Activated naive CD4-positive, alpha-beta T cell treated with anti-CD3 and anti-CD28 coated beads, Interleukin-2, amount 10 ng/mL, durations not matched to agents 7 days and 5 days (primary cell): ENCODE results near the gene MAP2K7.
A peak's percentile ranks its signal among the peaks of the same experiment; 100 is the strongest.

Experiments used
- CTCF ChIA-PET: fragments of 350-600 bp; sonication (Branson Sonifier 250); formaldehyde crosslinking; loops from one replicate; lab custom pipeline; 2021; ENCODE audit warnings: antibody characterized with exemption; lab: Charles Lee
- DNase-seq: peaks from one replicate; pipeline ENCODE4 v3.0.0-alpha.2; 2020
- H3K27ac Mint-ChIP-seq: one replicate; pipeline ENCODE4 v1.8.0; 2021; ENCODE audit warnings: mild to moderate bottlenecking, moderate library complexity, mixed read lengths
- H3K27me3 Mint-ChIP-seq: one replicate; pipeline ENCODE4 v1.8.0; 2021; ENCODE audit warnings: mild to moderate bottlenecking, mixed read lengths
- H3K36me3 Mint-ChIP-seq: one replicate; pipeline ENCODE4 v1.8.0; 2021; ENCODE audit warnings: mixed read lengths
- H3K4me1 Mint-ChIP-seq: one replicate; pipeline ENCODE4 v1.8.0; 2021; ENCODE audit warnings: mixed read lengths
- H3K4me3 Mint-ChIP-seq: one replicate; pipeline ENCODE4 v1.8.0; 2021; ENCODE audit warnings: mild to moderate bottlenecking, moderate library complexity, mixed read lengths
- H3K9me3 Mint-ChIP-seq: one replicate; pipeline ENCODE4 v1.8.0; 2021; ENCODE audit warnings: mixed read lengths

Gene MAP2K7

GRCh38 chr19:7901337-7901736 lies 2.3 kb upstream of the MAP2K7 start:
- peaks cover 18% of the 10 kb centered on the region for H3K27me3 Mint-ChIP-seq
- H3K9me3 Mint-ChIP-seq = no peaks in the 10 kb centered on the region
- no peak overlapping the region for H3K27ac Mint-ChIP-seq
- no peak for DNase-seq
- no peak overlapping the region for H3K4me3 Mint-ChIP-seq
- peaks cover 9% of the 10 kb centered on the region for H3K36me3 Mint-ChIP-seq
- peaks cover 33% of the 10 kb centered on the region for H3K4me1 Mint-ChIP-seq
- CTCF ChIA-PET = interaction anchor here (1.7 to 2.2 kb wide), 2 partner anchors 32 to 43 kb away, joined by 7 to 10 read pairs; partner anchors contain the start of gene TIMM44

DNA sequence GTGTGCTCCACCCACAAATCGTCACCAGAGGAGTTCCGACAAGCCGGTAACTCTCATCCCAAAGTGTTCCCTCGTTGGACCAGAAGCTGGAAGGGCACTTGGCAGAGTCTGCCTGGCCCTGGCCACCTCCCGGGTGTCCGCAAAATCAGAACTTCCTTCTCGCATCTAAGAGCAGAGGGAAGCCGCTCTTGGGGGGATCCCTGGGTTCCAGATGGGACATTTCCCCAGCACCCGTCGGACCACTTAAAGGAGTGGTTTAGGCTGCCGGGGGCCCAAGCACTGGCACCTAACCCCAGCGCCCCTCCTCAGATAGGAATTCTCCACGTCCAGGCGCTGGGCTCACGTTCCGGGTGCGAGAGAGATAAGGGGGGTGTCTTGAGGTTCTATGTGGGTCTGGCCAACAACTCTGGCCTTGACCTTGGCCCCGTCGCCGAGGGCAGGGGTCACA lies 857 bp upstream of the MAP2K7 start:
- Mint-ChIP-seq H3K4me3 (peak overlapping the region; percentile 84), H3K36me3 (peaks cover 9% of the 10 kb centered on the region), H3K27ac (no peak overlapping the region), H3K9me3 (no peaks in the 10 kb centered on the region), H3K4me1 (peaks cover 38% of the 10 kb centered on the region), H3K27me3 (peaks cover 18% of the 10 kb centered on the region)
- CTCF ChIA-PET = interaction anchor here (0.8 to 2.0 kb wide), 5 partner anchors 17 to 85 kb away, joined by 3 to 9 read pairs (median 7); partner anchors contain the start of genes SNAPC2 and TIMM44
- no peak for DNase-seq

- DNase-seq = peak; percentile 77
- Mint-ChIP-seq H3K27me3 (peaks cover 15% of the 10 kb centered on the region), H3K4me1 (peaks cover 38% of the 10 kb centered on the region), H3K9me3 (no peaks in the 10 kb centered on the region), H3K4me3 (peak overlapping the region; percentile 85), H3K27ac (peak overlapping the region; percentile 92), H3K36me3 (peaks cover 9% of the 10 kb centered on the region)
- CTCF ChIA-PET = interaction anchor here (0.9 to 2.0 kb wide), 5 partner anchors 16 to 42 kb away, joined by 3 to 9 read pairs (median 7); partner anchors contain the start of genes SNAPC2 and TIMM44
Observed at GRCh38 chr19:7904074-7905020, 670 bp downstream of the MAP2K7 start.

DNA sequence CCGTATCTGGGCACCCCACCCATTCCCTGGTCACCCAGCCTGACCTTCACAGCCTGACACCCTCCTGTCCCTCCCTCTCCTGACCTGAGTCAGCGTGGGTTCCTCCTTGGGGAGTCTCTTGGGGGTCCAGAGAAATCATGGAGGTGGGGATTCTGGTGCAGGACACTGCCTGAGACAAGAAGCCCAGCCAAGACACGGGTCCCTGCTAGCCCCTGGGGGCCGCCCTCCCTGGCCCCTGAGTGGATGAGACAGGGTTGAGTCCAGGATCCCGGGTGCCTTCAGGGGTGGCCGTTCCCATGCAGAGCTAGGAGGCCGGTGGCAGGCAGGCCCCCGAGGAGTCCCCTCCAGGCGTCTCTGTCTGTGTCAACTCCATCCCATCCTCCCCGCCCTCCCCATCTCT lies 1.6 kb downstream of the MAP2K7 start:
- Mint-ChIP-seq H3K27me3 (peaks cover 15% of the 10 kb centered on the region), H3K4me3 (peak overlapping the region; percentile 85), H3K27ac (peak overlapping the region; percentile 92), H3K4me1 (peaks cover 38% of the 10 kb centered on the region), H3K9me3 (no peaks in the 10 kb centered on the region), H3K36me3 (peaks cover 9% of the 10 kb centered on the region)
- CTCF ChIA-PET = no interaction called here
- DNase-seq = no peak

GRCh38 chr19:7905859-7906258 lies 2.2 kb downstream of the MAP2K7 start:
- peak overlapping the region; percentile 73 for H3K4me3 Mint-ChIP-seq
- peaks cover 13% of the 10 kb centered on the region for H3K36me3 Mint-ChIP-seq

GRCh38 chr19:7907122-7907521 lies 3.4 kb downstream of the MAP2K7 start:
- H3K36me3 Mint-ChIP-seq = peaks cover 20% of the 10 kb centered on the region
- H3K27ac Mint-ChIP-seq = no peak overlapping the region
- DNase-seq = no peak
- no peaks in the 10 kb centered on the region for H3K9me3 Mint-ChIP-seq
- CTCF ChIA-PET = no interaction called here
- H3K27me3 Mint-ChIP-seq = peaks cover 8% of the 10 kb centered on the region
- peaks cover 33% of the 10 kb centered on the region for H3K4me1 Mint-ChIP-seq
- no peak overlapping the region for H3K4me3 Mint-ChIP-seq

More at GRCh38 chr19:7905859-7906258, 2.2 kb downstream of the MAP2K7 start:
- no peak for DNase-seq
- Mint-ChIP-seq H3K9me3 (no peaks in the 10 kb centered on the region), H3K4me1 (peaks cover 38% of the 10 kb centered on the region), H3K27me3 (peaks cover 10% of the 10 kb centered on the region), H3K27ac (peak overlapping the region; percentile 71)
- CTCF ChIA-PET = no interaction called here

DNA sequence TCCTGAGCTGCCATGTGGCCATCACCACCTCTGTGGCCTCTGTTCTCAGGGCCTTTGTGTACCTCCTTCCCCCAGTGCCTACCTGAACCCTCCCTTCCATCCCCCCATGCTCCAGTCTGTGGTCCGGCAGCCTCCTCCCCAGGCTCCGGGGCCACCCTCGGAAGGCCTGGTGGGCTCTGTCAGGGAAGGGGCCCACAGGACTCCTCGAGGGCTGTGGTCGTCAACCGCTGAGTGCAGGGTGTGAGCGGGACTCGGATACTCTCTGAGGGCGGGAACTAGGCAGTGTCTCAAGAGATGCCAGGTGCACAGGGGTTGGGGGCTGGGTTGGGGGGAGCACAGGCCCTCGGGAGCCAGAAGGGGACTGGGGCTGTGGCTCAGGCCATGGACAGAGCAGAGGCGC lies 3.9 kb downstream of the MAP2K7 start:
- Mint-ChIP-seq H3K27ac (no peak overlapping the region), H3K4me1 (peaks cover 32% of the 10 kb centered on the region), H3K9me3 (no peaks in the 10 kb centered on the region), H3K4me3 (no peak overlapping the region), H3K36me3 (peaks cover 20% of the 10 kb centered on the region), H3K27me3 (peaks cover 7% of the 10 kb centered on the region)
- CTCF ChIA-PET = no interaction called here
- no peak for DNase-seq

DNA sequence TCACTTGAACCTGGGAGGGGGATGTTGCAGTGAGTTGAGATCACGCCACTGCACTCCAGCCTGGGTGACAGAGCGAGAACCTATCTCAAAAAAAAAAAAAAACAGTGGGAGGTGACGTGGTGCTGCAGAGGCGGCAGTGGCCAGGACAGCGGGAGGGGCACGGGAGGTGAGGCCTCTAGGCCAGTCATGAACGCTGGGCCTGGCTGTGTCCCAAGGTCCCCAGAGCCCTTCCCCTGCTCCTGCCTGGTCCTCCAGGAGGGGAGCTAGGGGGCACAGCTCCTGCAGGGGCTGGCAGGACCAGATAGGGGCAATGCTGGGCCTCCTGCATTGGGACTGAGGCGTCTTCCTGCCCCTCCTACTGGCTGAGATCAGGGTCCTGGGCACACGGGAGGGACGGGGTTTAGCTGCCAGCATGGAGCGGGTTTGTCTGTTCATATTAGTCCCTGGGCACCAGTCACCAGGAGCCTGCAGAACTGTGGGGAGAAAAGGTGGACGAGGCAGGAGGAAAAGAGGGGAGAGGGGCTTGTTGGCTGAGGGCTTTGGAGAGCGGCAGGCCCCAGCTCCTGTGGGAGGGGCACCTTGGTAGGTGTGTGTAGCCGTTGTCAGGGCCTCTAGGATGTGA lies 4.5 kb downstream of the MAP2K7 start:
- Mint-ChIP-seq H3K4me1 (peaks cover 26% of the 10 kb centered on the region), H3K27me3 (peaks cover 7% of the 10 kb centered on the region), H3K4me3 (no peak overlapping the region), H3K27ac (no peak overlapping the region), H3K9me3 (no peaks in the 10 kb centered on the region), H3K36me3 (peaks cover 24% of the 10 kb centered on the region)
- DNase-seq = no peak
- CTCF ChIA-PET = interaction anchor here (0.8 kb wide), 1 partner anchor 10 kb away, joined by 3 read pairs; no protein-coding TSS in a partner anchor

GRCh38 chr19:7908742-7909461 lies 5.2 kb downstream of the MAP2K7 start:
- H3K27me3 Mint-ChIP-seq = peaks cover 4% of the 10 kb centered on the region
- no peaks in the 10 kb centered on the region for H3K9me3 Mint-ChIP-seq
- no peak overlapping the region for H3K4me3 Mint-ChIP-seq
- CTCF ChIA-PET = interaction anchor here (0.8 to 1.1 kb wide), 2 partner anchors 9 to 39 kb away, joined by 3 read pairs; no protein-coding TSS in a partner anchor
- no peak overlapping the region for H3K27ac Mint-ChIP-seq
- peaks cover 22% of the 10 kb centered on the region for H3K4me1 Mint-ChIP-seq
- no peak for DNase-seq
- H3K36me3 Mint-ChIP-seq = peaks cover 26% of the 10 kb centered on the region

DNA sequence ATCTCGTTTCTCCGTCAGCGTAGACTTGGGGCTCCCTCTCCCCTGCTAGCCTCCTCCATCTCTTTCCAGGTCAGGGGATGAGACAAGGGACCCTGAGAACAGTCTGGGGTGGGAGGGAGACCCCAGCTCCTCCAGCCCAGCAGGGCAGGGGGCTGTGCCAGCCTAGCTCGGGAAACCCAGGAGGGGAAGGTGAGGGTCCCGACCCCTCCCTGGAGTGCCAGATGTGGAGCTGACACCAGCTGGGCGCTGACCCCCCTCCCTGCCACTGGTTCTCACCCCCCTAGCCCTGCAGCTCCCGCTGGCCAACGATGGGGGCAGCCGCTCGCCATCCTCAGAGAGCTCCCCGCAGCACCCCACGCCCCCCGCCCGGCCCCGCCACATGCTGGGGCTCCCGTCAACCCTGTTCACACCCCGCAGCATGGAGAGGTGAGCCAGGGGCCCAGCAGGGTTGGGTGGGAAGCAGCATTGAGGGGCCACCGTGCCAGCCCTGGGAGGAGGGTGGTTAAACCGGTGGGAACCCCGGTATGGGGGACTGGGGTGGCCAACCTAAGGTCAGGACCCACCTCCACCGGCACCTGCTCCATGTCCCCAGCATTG lies 5.9 kb downstream of the MAP2K7 start:
- CTCF ChIA-PET = interaction anchor here (1.1 kb wide), 1 partner anchor 40 kb away, joined by 3 read pairs; no protein-coding TSS in a partner anchor
- Mint-ChIP-seq H3K9me3 (no peaks in the 10 kb centered on the region), H3K4me3 (no peak overlapping the region), H3K36me3 (peaks cover 26% of the 10 kb centered on the region), H3K27me3 (peaks cover 8% of the 10 kb centered on the region), H3K4me1 (peaks cover 21% of the 10 kb centered on the region), H3K27ac (no peak overlapping the region)
- no peak for DNase-seq

GRCh38 chr19:7910321-7911161 lies 6.9 kb downstream of the MAP2K7 start:
- CTCF ChIA-PET = no interaction called here
- Mint-ChIP-seq H3K9me3 (no peaks in the 10 kb centered on the region), H3K36me3 (peaks cover 20% of the 10 kb centered on the region), H3K4me3 (no peak overlapping the region), H3K27ac (no peak overlapping the region), H3K27me3 (peaks cover 18% of the 10 kb centered on the region), H3K4me1 (peaks cover 13% of the 10 kb centered on the region)
- no peak for DNase-seq

- H3K9me3 Mint-ChIP-seq = no peaks in the 10 kb centered on the region
- CTCF ChIA-PET = no interaction called here
- H3K4me3 Mint-ChIP-seq = no peak overlapping the region
- H3K27ac Mint-ChIP-seq = no peak overlapping the region
- H3K27me3 Mint-ChIP-seq = peaks cover 29% of the 10 kb centered on the region
- peaks cover 17% of the 10 kb centered on the region for H3K36me3 Mint-ChIP-seq
- H3K4me1 Mint-ChIP-seq = peaks cover 12% of the 10 kb centered on the region
- DNase-seq = no peak
Observed at GRCh38 chr19:7911508-7912143, 7.9 kb downstream of the MAP2K7 start.
